Upper lobe of left lung (tissue), 6 donors: ENCODE measurements around the gene SLC25A26. TPM values are rescaled to one million over a fixed set of nuclear protein-coding genes. Genes with fewer than 3 reads are reported as not detected.
"Not testable (repeated sequence)": the region's sequence is repeated elsewhere in the genome, so short reads cannot be mapped to it uniquely, and the experiment has no call there.

Experiments used
- ATAC-seq, 2 donors: fragments of 200-7000 bp; cut with Tn5 transposase; one replicate each; pipeline ENCODE4 v1.9.1; 2022; ENCODE audit warnings: mild to moderate bottlenecking in 2 of 2, moderate library complexity in 2 of 2; ENCODE audit not compliant: low FRiP score in 2 of 2
- DNase-seq, 2 donors: peaks; one replicate each; pipeline ENCODE4 v3.0.0-alpha.2; 2019 to 2020
- H3K27ac ChIP-seq, 4 donors: fragments of 200-600 bp; sonication (generic); one replicate each; pipeline ENCODE4 v1.5.1; 2016 to 2019
- H3K27me3 ChIP-seq, 4 donors: fragments of 200-600 bp; sonication (generic); one replicate each; pipeline ENCODE4 v1.5.1; 2017 to 2019
- H3K36me3 ChIP-seq, 4 donors: fragments of 200-600 bp; sonication (generic); one replicate each; pipeline ENCODE4 v1.5.1; 2016 to 2019
- H3K4me1 ChIP-seq, 4 donors: fragments of 200-600 bp; sonication (generic); one replicate each; pipeline ENCODE4 v1.5.1; 2018 to 2019
- H3K4me3 ChIP-seq, 4 donors: fragments of 200-600 bp; sonication (generic); one replicate each; pipeline ENCODE4 v1.5.1; 2017 to 2019; ENCODE audit warnings: mild to moderate bottlenecking in 2 of 4, moderate library complexity in 1 of 4
- H3K9me3 ChIP-seq, 4 donors: fragments of 200-600 bp; sonication (generic); one replicate each; pipeline ENCODE4 v1.5.1; 2018 to 2019
- EP300 ChIP-seq, 4 donors: sonication (generic); formaldehyde crosslinking; IDR thresholded peaks; one replicate each; pipeline ENCODE4 v1.5.1; 2017; ENCODE audit warnings: antibody characterized with exemption in 4 of 4, control low read depth in 2 of 4
- POLR2A ChIP-seq, 4 donors: fragments of 450-650 bp; IDR thresholded peaks; one replicate each; pipeline ENCODE4 v1.5.1; 2016 to 2017; ENCODE audit warnings: antibody characterized with exemption in 4 of 4, mild to moderate bottlenecking in 2 of 4
- POLR2AphosphoS5 ChIP-seq, 2 donors: sonication (generic); formaldehyde crosslinking; IDR thresholded peaks; one replicate each; pipeline ENCODE4 v1.5.1; 2017; ENCODE audit warnings: antibody characterized with exemption in 2 of 2
- WGBS, 2 donors: methylation state at CpG; one replicate each; pipeline ENCODE4 v1.1.5; 2017 to 2018; 5-methylcytosine and 5-hydroxymethylcytosine counted together
- total RNA-seq, 6 donors: library from RNA; depleted of rRNA in 4 of 6; stranded (reverse); fragments of >200 nt in 4 of 6; gene quantifications; one replicate each; pipeline versions ENCODE4 v1.1.0 to v1.2.1, GENCODE V29; 2016 to 2021
- TF ChIP-seq, protein P1 (sequence below), 6 experiments: fragments of 450-650 bp in 4 of 6; fragments of 200-600 bp in 2 of 6; sonication (generic) in 2 of 6; IDR thresholded peaks; one replicate each; pipeline ENCODE4 v1.5.1; 2016 to 2019; ENCODE audit warnings: antibody characterized with exemption in 6 of 6
- donor health status: DM: no; HTN: no; CAD: no; lungs with moderate emphysema.
- donor health status: DM: no; HTN: yes; CAD: no; lungs with severe emphysema.

SLC25A26 gene
- total RNA-seq, 6 donors from 2014 or later, result 8.4 to 18.8 (median 17.0) TPM

- ATAC-seq (no peak), DNase-seq (no peak)
- Histone ChIP-seq H3K4me3 (peak overlapping the region in 3 of 4 donors; percentile 69 to 73 (median 69)), H3K27me3 (no peaks in the 10 kb centered on the region), H3K27ac (peak overlapping the region in 3 of 4 donors; percentile 76 to 81 (median 77)), H3K36me3 (no peaks in the 10 kb centered on the region), H3K9me3 (no peaks in the 10 kb centered on the region), H3K4me1 (peaks cover 7 to 11% (median 9%) of the 10 kb centered on the region in 4 donors)
- TF ChIP-seq, protein P1, sequence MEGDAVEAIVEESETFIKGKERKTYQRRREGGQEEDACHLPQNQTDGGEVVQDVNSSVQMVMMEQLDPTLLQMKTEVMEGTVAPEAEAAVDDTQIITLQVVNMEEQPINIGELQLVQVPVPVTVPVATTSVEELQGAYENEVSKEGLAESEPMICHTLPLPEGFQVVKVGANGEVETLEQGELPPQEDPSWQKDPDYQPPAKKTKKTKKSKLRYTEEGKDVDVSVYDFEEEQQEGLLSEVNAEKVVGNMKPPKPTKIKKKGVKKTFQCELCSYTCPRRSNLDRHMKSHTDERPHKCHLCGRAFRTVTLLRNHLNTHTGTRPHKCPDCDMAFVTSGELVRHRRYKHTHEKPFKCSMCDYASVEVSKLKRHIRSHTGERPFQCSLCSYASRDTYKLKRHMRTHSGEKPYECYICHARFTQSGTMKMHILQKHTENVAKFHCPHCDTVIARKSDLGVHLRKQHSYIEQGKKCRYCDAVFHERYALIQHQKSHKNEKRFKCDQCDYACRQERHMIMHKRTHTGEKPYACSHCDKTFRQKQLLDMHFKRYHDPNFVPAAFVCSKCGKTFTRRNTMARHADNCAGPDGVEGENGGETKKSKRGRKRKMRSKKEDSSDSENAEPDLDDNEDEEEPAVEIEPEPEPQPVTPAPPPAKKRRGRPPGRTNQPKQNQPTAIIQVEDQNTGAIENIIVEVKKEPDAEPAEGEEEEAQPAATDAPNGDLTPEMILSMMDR (IDR thresholded peaks at IDR 0.05), result no peak
- no peak for TF ChIP-seq POLR2A (IDR thresholded peaks at IDR 0.05)
- TF ChIP-seq POLR2AphosphoS5 (IDR thresholded peaks at IDR 0.05), result no peak
- TF ChIP-seq EP300 (IDR thresholded peaks at IDR 0.05), result no peak
- WGBS, 2 donors, result 21 to 25% methylated on average over 5 of the region's 5 CpGs
Observed at GRCh38 chr3:66220066-66220465, 735 bp upstream of the SLC25A26 start.

- Histone ChIP-seq H3K27ac (no peak overlapping the region), H3K27me3 (no peaks in the 10 kb centered on the region), H3K4me1 (peaks cover 7 to 14% (median 10%) of the 10 kb centered on the region in 4 donors), H3K4me3 (no peak overlapping the region), H3K9me3 (no peaks in the 10 kb centered on the region), H3K36me3 (no peaks in the 10 kb centered on the region)
- no peak for ATAC-seq
- DNase-seq, result no peak
- TF ChIP-seq EP300 (IDR thresholded peaks at IDR 0.05), result no peak
- TF ChIP-seq POLR2AphosphoS5 (IDR thresholded peaks at IDR 0.05), result no peak
- TF ChIP-seq POLR2A (IDR thresholded peaks at IDR 0.05), result no peak
- TF ChIP-seq, protein P1 (IDR thresholded peaks at IDR 0.05), result no peak
- 100% methylated on average over 1 of the region's 1 CpG for WGBS, 2 donors
Observed at GRCh38 chr3:66224220-66224619, 3.4 kb downstream of the SLC25A26 start.

DNA sequence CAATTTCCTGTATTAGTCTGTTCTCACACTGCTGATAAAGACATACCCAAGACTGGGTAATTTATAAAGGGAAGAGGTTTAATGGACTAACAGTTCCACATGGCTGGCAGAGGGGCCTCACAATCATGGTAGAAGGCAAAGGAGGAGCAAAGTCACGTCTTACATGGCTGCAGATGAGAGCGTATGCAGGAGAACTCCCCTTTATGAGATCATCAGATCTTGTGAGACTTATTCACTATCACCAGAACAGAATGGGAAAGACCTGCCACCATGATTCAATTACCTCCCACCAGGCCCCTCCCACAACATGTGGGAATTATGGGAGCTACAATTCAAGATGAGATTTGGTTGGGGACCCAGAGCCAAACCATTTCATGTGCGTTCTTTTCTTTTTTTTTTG is 5.3 kb downstream of the SLC25A26 start:
- ATAC-seq, H3K27ac ChIP-seq, H3K36me3 ChIP-seq, H3K27me3 ChIP-seq, H3K4me3 ChIP-seq, DNase-seq, H3K9me3 ChIP-seq: not testable (repeated sequence)
- WGBS, 2 donors, result 96 to 98% methylated on average over 3 of the region's 3 CpGs
- H3K4me1 ChIP-seq, result peaks cover 5 to 14% (median 8%) of the 10 kb centered on the region in 4 donors

DNA sequence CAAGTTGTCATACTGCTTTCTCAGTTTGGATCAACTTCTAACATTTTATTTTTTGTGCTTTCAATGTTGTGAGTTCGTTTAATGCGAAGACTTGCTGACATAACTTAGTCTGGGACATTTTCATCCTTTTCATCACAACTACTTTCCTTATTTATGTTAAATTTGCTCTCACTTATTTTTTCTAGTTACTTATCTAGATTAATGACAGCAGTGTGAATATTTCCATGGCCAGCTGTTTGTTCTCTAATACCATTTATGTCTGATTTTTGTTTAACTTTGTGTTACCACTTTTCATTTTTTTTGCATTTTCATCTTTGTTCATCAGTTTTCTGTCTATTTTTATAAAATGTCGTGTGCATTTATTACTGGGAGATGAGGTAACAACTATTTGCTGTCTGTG is 6.2 kb downstream of the SLC25A26 start:
- TF ChIP-seq, protein P1 (IDR thresholded peaks at IDR 0.05), result no peak
- TF ChIP-seq POLR2AphosphoS5 (IDR thresholded peaks at IDR 0.05) (no peak), POLR2A (IDR thresholded peaks at IDR 0.05) (no peak), EP300 (IDR thresholded peaks at IDR 0.05) (no peak)
- ATAC-seq, result no peak

GRCh38 chr3:66227915-66228314 is 7.1 kb downstream of the SLC25A26 start:
- Histone ChIP-seq H3K4me3 (no peak overlapping the region), H3K4me1 (peaks cover 0 to 4% (median 0%) of the 10 kb centered on the region in 4 donors), H3K27me3 (no peaks in the 10 kb centered on the region), H3K27ac (no peak overlapping the region), H3K9me3 (no peaks in the 10 kb centered on the region), H3K36me3 (no peaks in the 10 kb centered on the region)
- TF ChIP-seq POLR2A (IDR thresholded peaks at IDR 0.05) (no peak), EP300 (IDR thresholded peaks at IDR 0.05) (no peak), POLR2AphosphoS5 (IDR thresholded peaks at IDR 0.05) (no peak)
- TF ChIP-seq, protein P1 (IDR thresholded peaks at IDR 0.05), result no peak
- no peak for ATAC-seq
- no peak for DNase-seq
- 51 to 54% methylated on average over 2 of the region's 2 CpGs for WGBS, 2 donors

More for the DNA sequence above, 6.2 kb downstream of the SLC25A26 start:
- WGBS, 2 donors, result 67 to 75% methylated on average over 3 of the region's 3 CpGs
- peaks cover 0 to 5% (median under 1%) of the 10 kb centered on the region in 4 donors for H3K4me1 ChIP-seq
- no peak for DNase-seq
- no peak overlapping the region for H3K4me3 ChIP-seq
- H3K27me3 ChIP-seq, result no peaks in the 10 kb centered on the region
- no peak overlapping the region for H3K27ac ChIP-seq
- no peaks in the 10 kb centered on the region for H3K9me3 ChIP-seq
- no peaks in the 10 kb centered on the region for H3K36me3 ChIP-seq
